Activated CD4-positive, alpha-beta memory T cell treated with anti-CD3 and anti-CD28 coated beads, Interleukin-2, amount 10 ng/mL, durations not matched to agents 7 days and 5 days (primary cell): ENCODE results near the gene TULP4. TPM values are rescaled to one million over a fixed set of nuclear protein-coding genes. Genes with fewer than 3 reads are reported as not detected.

ENCODE experiments used
- CTCF ChIA-PET: fragments of 350-600 bp; sonication (Branson Sonifier 250); formaldehyde crosslinking; loops from one replicate; lab custom pipeline; 2021; ENCODE audit warnings: antibody characterized with exemption, inconsistent platforms; lab: Charles Lee
- POLR2A ChIA-PET: fragments of 350-600 bp; sonication (Branson Sonifier 250); formaldehyde crosslinking; loops from one replicate; lab custom pipeline; 2021; ENCODE audit warnings: antibody characterized with exemption; lab: Charles Lee
- DNase-seq: peaks from one replicate; pipeline ENCODE4 v3.0.0-alpha.2; 2020
- H3K27ac Mint-ChIP-seq: one replicate; pipeline ENCODE4 v1.8.0; 2021; ENCODE audit warnings: mild to moderate bottlenecking, mixed read lengths
- H3K27me3 Mint-ChIP-seq: one replicate; pipeline ENCODE4 v1.8.0; 2021; ENCODE audit warnings: mixed read lengths
- H3K36me3 Mint-ChIP-seq: one replicate; pipeline ENCODE4 v1.8.0; 2021; ENCODE audit warnings: low read depth, mixed read lengths
- H3K4me1 Mint-ChIP-seq: one replicate; pipeline ENCODE4 v1.8.0; 2021; ENCODE audit warnings: mixed read lengths
- H3K4me3 Mint-ChIP-seq: one replicate; pipeline ENCODE4 v1.8.0; 2021; ENCODE audit warnings: mild to moderate bottlenecking, mixed read lengths
- H3K9me3 Mint-ChIP-seq: one replicate; pipeline ENCODE4 v1.8.0; 2021; ENCODE audit warnings: mixed read lengths
- total RNA-seq, 2 experiments: library from RNA; stranded (reverse); gene quantifications; one replicate each; pipeline ENCODE4 v1.2.3, GENCODE V29; 2021

Gene TULP4
- total RNA-seq, 2 experiments from 2014 or later, result 25.0 to 27.0 TPM

GRCh38 chr6:158438226-158438625, 126.0 kb downstream of the TULP4 start:
- peaks cover 2% of the 10 kb centered on the region for H3K4me1 Mint-ChIP-seq
- H3K4me3 Mint-ChIP-seq, result no peak overlapping the region
- H3K9me3 Mint-ChIP-seq, result no peaks in the 10 kb centered on the region
- DNase-seq, result no peak
- ChIA-PET CTCF (interaction anchor here (1.2 kb wide), 1 partner anchor 22 kb away, joined by 4 read pairs; no protein-coding TSS in a partner anchor), POLR2A (no interaction called here)
- H3K27me3 Mint-ChIP-seq, result no peaks in the 10 kb centered on the region
- H3K27ac Mint-ChIP-seq, result no peak overlapping the region
- H3K36me3 Mint-ChIP-seq, result no peaks in the 10 kb centered on the region

DNA sequence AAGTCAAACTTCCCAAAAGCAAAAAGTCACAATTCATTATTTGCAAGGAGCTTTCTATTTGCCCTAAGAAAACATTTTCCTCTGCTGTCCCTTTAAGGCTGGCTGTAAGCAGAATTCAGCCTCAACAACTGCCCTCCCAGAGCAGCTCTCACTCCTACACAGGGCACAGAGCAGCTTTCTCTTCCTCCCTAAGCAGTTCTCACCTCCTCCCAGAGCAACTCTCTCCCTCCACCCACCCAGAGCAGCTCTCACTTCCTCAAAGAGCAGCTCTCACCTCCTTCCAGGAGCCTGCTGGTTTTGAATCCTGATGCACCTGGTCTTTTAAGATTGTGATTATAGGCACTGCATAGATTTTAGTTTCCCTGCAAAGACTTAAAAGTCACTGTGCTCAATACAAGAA, 127.0 kb downstream of the TULP4 start:
- H3K9me3 Mint-ChIP-seq, result no peaks in the 10 kb centered on the region
- CTCF ChIA-PET, result interaction anchor here (1.2 kb wide), 1 partner anchor 21 kb away, joined by 4 read pairs; no protein-coding TSS in a partner anchor

DNA sequence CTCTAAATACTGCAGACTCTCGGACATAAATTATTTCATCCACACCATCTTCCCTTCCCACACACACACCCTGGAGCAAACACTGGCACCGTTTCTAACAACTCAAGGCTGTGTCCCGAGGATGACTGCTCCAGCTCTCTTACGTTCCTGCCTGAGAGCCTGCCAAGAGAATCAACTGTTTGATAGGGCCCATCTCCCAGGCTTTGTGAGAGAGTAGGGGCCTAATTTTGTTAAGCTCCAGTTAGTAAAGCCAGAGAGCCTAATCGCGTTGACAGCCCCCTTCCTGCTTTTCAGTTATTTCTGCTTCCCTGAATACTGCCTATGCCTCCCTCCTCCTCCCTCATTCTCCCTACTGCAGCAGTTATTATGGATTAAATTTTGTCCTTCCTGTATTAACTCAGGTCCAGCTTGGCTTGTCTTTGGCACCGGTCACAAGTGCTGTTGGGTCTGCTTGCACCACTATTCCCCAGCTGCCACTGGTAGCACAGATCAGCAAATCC, 129.5 kb downstream of the TULP4 start:
- H3K4me1 Mint-ChIP-seq, result peaks cover 2% of the 10 kb centered on the region
- H3K27ac Mint-ChIP-seq, result no peak overlapping the region
- no peaks in the 10 kb centered on the region for H3K27me3 Mint-ChIP-seq
- no peaks in the 10 kb centered on the region for H3K9me3 Mint-ChIP-seq
- CTCF ChIA-PET, result interaction anchor here (0.9 kb wide), 1 partner anchor 221 kb away, joined by 3 read pairs; no protein-coding TSS in a partner anchor
- no peak for DNase-seq
- no peak overlapping the region for H3K4me3 Mint-ChIP-seq
- POLR2A ChIA-PET, result no interaction called here
- no peaks in the 10 kb centered on the region for H3K36me3 Mint-ChIP-seq

More for the DNA sequence above, 127.0 kb downstream of the TULP4 start:
- Mint-ChIP-seq H3K27me3 (no peaks in the 10 kb centered on the region), H3K36me3 (no peaks in the 10 kb centered on the region), H3K4me1 (peaks cover 2% of the 10 kb centered on the region), H3K4me3 (no peak overlapping the region), H3K27ac (no peak overlapping the region)
- no peak for DNase-seq
- POLR2A ChIA-PET, result no interaction called here

DNA sequence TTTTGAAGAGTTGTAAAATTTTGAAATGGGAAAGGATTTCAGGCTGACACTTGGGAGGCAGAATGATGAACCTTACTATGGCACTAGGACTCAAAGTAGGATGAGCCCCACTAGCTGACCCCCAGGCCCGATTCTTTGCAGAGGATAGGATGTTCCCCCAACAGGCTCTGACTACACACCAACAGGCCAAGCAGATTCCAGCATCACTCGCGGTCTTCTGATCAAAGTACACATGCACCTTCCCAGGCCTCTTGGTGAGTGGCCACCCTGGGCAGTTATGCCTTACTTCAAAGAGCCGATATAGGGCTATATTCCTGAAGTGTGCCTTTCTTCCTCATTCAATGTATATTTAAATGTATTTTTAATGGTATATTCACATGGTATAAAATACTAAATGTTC, 130.0 kb downstream of the TULP4 start:
- Mint-ChIP-seq H3K36me3 (no peaks in the 10 kb centered on the region), H3K4me1 (peaks cover 2% of the 10 kb centered on the region), H3K9me3 (no peaks in the 10 kb centered on the region), H3K27ac (no peak overlapping the region), H3K27me3 (no peaks in the 10 kb centered on the region), H3K4me3 (no peak overlapping the region)
- ChIA-PET CTCF (interaction anchor here (0.9 kb wide), 1 partner anchor 221 kb away, joined by 3 read pairs; no protein-coding TSS in a partner anchor), POLR2A (no interaction called here)
- no peak for DNase-seq

GRCh38 chr6:158445426-158446085, 133.3 kb downstream of the TULP4 start:
- H3K9me3 Mint-ChIP-seq, result no peaks in the 10 kb centered on the region
- POLR2A ChIA-PET, result no interaction called here
- H3K27ac Mint-ChIP-seq, result no peak overlapping the region
- DNase-seq, result no peak
- no peaks in the 10 kb centered on the region for H3K27me3 Mint-ChIP-seq
- no peaks in the 10 kb centered on the region for H3K36me3 Mint-ChIP-seq
- CTCF ChIA-PET, result interaction anchor here (1.5 kb wide), 1 partner anchor 12 kb away, joined by 3 read pairs; no protein-coding TSS in a partner anchor
- no peak overlapping the region for H3K4me3 Mint-ChIP-seq
- no peaks in the 10 kb centered on the region for H3K4me1 Mint-ChIP-seq

DNA sequence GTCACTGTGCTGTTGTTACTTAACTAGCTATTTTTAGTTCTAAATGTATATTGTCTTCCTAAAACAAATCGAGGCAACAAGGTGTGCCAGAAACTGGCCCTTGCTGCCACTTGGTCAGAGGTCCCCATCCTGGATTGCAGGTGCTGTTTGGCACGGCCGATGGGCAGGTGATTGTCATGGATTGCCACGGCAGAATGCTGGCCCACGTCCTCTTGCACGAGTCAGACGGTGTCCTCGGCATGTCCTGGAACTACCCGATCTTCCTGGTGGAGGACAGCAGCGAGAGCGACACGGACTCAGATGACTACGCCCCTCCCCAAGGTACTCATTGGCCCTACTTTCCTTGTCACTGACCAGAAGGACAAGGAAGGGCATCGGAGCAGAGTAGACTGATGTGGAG, 136.6 kb downstream of the TULP4 start:
- Mint-ChIP-seq H3K4me1 (no peaks in the 10 kb centered on the region), H3K4me3 (no peak overlapping the region), H3K27ac (no peak overlapping the region), H3K36me3 (no peaks in the 10 kb centered on the region), H3K9me3 (no peaks in the 10 kb centered on the region), H3K27me3 (no peaks in the 10 kb centered on the region)
- DNase-seq, result no peak
- ChIA-PET POLR2A (no interaction called here), CTCF (no interaction called here)

DNA sequence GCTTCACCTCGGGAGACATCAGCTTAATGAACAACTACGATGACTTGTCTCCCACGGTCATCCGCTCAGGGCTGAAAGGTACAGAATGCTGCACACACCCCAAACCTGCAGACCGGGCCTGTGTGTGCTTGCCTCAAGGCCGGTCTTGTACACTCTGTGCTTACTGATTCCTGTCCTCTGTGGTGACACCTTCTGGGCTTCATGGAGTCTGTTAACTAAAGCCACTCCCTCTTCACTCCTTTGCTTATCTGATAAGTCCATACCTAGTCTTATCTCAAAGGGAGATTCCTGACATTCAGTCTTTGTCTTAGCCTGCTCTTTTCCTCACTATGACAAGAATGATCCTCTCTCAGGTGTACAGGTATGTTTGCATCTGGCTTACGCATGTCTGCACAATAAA, 139.9 kb downstream of the TULP4 start:
- no peaks in the 10 kb centered on the region for H3K27me3 Mint-ChIP-seq
- H3K27ac Mint-ChIP-seq, result no peak overlapping the region
- ChIA-PET POLR2A (no interaction called here), CTCF (no interaction called here)
- no peaks in the 10 kb centered on the region for H3K36me3 Mint-ChIP-seq
- H3K4me1 Mint-ChIP-seq, result no peaks in the 10 kb centered on the region
- no peak for DNase-seq
- no peaks in the 10 kb centered on the region for H3K9me3 Mint-ChIP-seq
- H3K4me3 Mint-ChIP-seq, result no peak overlapping the region

GRCh38 chr6:158457131-158457530, 144.9 kb downstream of the TULP4 start:
- POLR2A ChIA-PET, result no interaction called here
- H3K4me1 Mint-ChIP-seq, result peaks cover 5% of the 10 kb centered on the region
- CTCF ChIA-PET, result interaction anchor here (1.1 kb wide), 1 partner anchor 11 kb away, joined by 3 read pairs; no protein-coding TSS in a partner anchor

GRCh38 chr6:158457616-158458278, 145.5 kb downstream of the TULP4 start:
- no peaks in the 10 kb centered on the region for H3K9me3 Mint-ChIP-seq
- CTCF ChIA-PET, result interaction anchor here (1.1 kb wide), 1 partner anchor 11 kb away, joined by 3 read pairs; no protein-coding TSS in a partner anchor
- H3K4me1 Mint-ChIP-seq, result peaks cover 5% of the 10 kb centered on the region
- H3K36me3 Mint-ChIP-seq, result peaks cover 2% of the 10 kb centered on the region
- no peak for DNase-seq
- H3K27me3 Mint-ChIP-seq, result no peaks in the 10 kb centered on the region
- H3K27ac Mint-ChIP-seq, result no peak overlapping the region
- no peak overlapping the region for H3K4me3 Mint-ChIP-seq
- POLR2A ChIA-PET, result no interaction called here

More at GRCh38 chr6:158457131-158457530, 144.9 kb downstream of the TULP4 start:
- Mint-ChIP-seq H3K27ac (no peak overlapping the region), H3K4me3 (no peak overlapping the region), H3K9me3 (no peaks in the 10 kb centered on the region), H3K36me3 (peaks cover 2% of the 10 kb centered on the region), H3K27me3 (no peaks in the 10 kb centered on the region)
- DNase-seq, result no peak

DNA sequence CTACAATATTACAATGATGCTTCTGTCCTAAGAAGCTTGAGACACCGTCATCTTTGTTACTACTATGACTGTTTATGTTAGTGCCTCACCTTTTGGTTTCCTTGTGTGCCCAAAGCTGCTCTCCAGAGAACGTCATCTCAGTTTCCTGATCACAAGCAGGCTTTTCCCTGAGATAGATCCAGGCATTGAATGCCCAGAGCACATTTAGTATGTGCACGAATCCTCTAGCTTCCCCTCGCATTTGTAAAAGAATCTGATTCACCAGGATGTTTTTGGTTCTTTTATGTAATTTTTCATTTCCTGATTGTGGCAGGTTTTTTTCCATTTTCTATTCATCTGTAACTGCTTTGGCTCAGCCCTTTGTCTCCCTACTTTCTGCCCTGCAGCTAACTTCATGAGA, 147.5 kb downstream of the TULP4 start:
- Mint-ChIP-seq H3K36me3 (peaks cover 2% of the 10 kb centered on the region), H3K27me3 (no peaks in the 10 kb centered on the region)
- CTCF ChIA-PET, result no interaction called here

DNA sequence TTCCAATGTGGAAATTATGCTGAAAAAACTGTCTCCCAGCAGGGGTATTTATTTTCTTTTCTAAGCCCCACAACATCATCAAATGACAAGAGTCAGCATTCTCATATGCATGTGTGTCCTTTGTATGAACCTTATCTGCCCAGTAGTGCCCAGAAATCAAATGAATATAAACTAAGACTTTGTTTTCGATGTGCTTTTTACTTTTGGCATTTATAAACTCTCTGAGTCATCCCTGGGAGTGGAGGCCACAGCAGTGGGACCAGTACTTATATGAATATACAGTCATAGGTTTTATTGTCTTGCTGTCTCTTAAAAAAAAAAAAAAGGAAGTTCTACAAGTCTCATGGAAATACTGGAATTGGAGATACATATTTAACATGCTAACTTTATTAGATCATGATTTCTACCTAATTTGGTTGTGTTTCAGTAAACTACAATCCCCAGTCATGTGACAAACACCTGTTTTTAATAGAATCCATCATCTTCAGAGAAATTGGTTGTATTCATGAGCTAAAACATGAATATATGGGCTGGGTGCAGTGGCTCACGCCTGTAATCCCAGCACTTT, 148.4 kb downstream of the TULP4 start:
- no peaks in the 10 kb centered on the region for H3K9me3 Mint-ChIP-seq
- H3K27me3 Mint-ChIP-seq, result no peaks in the 10 kb centered on the region
- POLR2A ChIA-PET, result no interaction called here
- H3K36me3 Mint-ChIP-seq, result peaks cover 2% of the 10 kb centered on the region
- H3K27ac Mint-ChIP-seq, result no peak overlapping the region
- no peak for DNase-seq
- no peak overlapping the region for H3K4me3 Mint-ChIP-seq
- H3K4me1 Mint-ChIP-seq, result peaks cover 5% of the 10 kb centered on the region
- CTCF ChIA-PET, result interaction anchor here (1.1 kb wide), 1 partner anchor 22 kb away, joined by 4 read pairs; no protein-coding TSS in a partner anchor

More for the DNA sequence above, 147.5 kb downstream of the TULP4 start:
- peaks cover 5% of the 10 kb centered on the region for H3K4me1 Mint-ChIP-seq
- no peak overlapping the region for H3K27ac Mint-ChIP-seq
- H3K4me3 Mint-ChIP-seq, result no peak overlapping the region
- no peaks in the 10 kb centered on the region for H3K9me3 Mint-ChIP-seq
- DNase-seq, result no peak
- POLR2A ChIA-PET, result no interaction called here

- Mint-ChIP-seq H3K27ac (no peak overlapping the region), H3K4me1 (peaks cover 5% of the 10 kb centered on the region), H3K36me3 (peaks cover 2% of the 10 kb centered on the region), H3K9me3 (no peaks in the 10 kb centered on the region), H3K27me3 (no peaks in the 10 kb centered on the region), H3K4me3 (no peak overlapping the region)
- no peak for DNase-seq
- ChIA-PET POLR2A (no interaction called here), CTCF (no interaction called here)
Measured at GRCh38 chr6:158461954-158462353, 149.7 kb downstream of the TULP4 start.

DNA sequence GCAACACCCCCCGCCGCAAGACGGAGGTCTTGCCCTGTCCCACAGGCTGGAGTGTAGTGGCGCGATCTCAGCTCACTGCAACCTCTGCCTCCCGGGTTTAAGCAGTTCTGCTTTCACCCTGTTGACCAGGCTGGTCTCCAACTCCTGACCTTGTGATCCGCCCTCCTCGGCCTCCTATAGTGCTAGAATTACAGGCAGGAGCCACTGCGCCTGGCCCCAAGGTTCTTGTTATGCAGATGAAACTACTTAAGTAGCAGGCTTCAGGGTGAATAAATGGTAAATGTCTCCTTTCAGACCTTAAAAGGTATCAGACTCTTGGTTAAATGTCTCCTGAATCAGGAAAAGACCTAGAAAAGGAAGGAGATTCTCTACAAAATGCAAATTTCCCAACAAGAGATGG, 152.2 kb downstream of the TULP4 start:
- H3K27me3 Mint-ChIP-seq, result no peaks in the 10 kb centered on the region
- H3K27ac Mint-ChIP-seq, result no peak overlapping the region
- H3K4me1 Mint-ChIP-seq, result peaks cover 5% of the 10 kb centered on the region
- no peak for DNase-seq
- no peaks in the 10 kb centered on the region for H3K9me3 Mint-ChIP-seq
- H3K4me3 Mint-ChIP-seq, result no peak overlapping the region
- POLR2A ChIA-PET, result no interaction called here
- H3K36me3 Mint-ChIP-seq, result peaks cover 2% of the 10 kb centered on the region
- CTCF ChIA-PET, result no interaction called here
